ENCODE data around the gene ST6GAL1.

GRCh38 chr3:186955898-186956696 is 25.8 kb downstream of the ST6GAL1 start:
- TF ChIP-seq CTCF (IDR thresholded peaks at IDR 0.05) (no peak), POLR2A (IDR thresholded peaks at IDR 0.05) (no peak)

All from upper lobe of left lung (tissue), 4 donors.